Activated CD8-positive, alpha-beta memory T cell treated with anti-CD3 and anti-CD28 coated beads for 36 hours (primary cell): ENCODE results near the gene TDRD1. TPM values are rescaled to one million over a fixed set of nuclear protein-coding genes. Genes with fewer than 3 reads are reported as not detected.

ENCODE experiments used
- CTCF ChIA-PET: fragments of 350-600 bp; sonication (Branson Sonifier 250); formaldehyde crosslinking; loops from one replicate; lab custom pipeline; 2021; ENCODE audit warnings: antibody characterized with exemption; lab: Charles Lee
- POLR2A ChIA-PET: fragments of 350-600 bp; sonication (Branson Sonifier 250); formaldehyde crosslinking; loops from one replicate; lab custom pipeline; 2021; ENCODE audit warnings: antibody characterized with exemption; lab: Charles Lee
- total RNA-seq, 2 experiments: library from RNA; stranded (reverse); gene quantifications; one replicate each; pipeline ENCODE4 v1.2.3, GENCODE V29; 2021

The TDRD1 gene
- total RNA-seq, 2 experiments from 2014 or later: 0.25 to 0.27 TPM

GRCh38 chr10:114212153-114212552, 33.0 kb downstream of the TDRD1 start:
- ChIA-PET POLR2A (no interaction called here), CTCF (no interaction called here)

- ChIA-PET CTCF (interaction anchor here (0.7 kb wide), 1 partner anchor 89 kb away, joined by 3 read pairs; no protein-coding TSS in a partner anchor), POLR2A (no interaction called here)
These were observed 35.9 kb downstream of the TDRD1 start for GRCh38 chr10:114215033-114215432.

- ChIA-PET CTCF (no interaction called here), POLR2A (no interaction called here)
These were observed 41.1 kb downstream of the TDRD1 start for GRCh38 chr10:114220281-114220680.

- POLR2A ChIA-PET: no interaction called here
- CTCF ChIA-PET: no interaction called here
These were observed 42.1 kb downstream of the TDRD1 start for GRCh38 chr10:114221235-114221634.

- POLR2A ChIA-PET: no interaction called here
- CTCF ChIA-PET: no interaction called here
These were observed 43.9 kb downstream of the TDRD1 start for GRCh38 chr10:114223066-114223465.

GRCh38 chr10:114228156-114228555, 49.0 kb downstream of the TDRD1 start:
- POLR2A ChIA-PET: no interaction called here
- CTCF ChIA-PET: no interaction called here

- CTCF ChIA-PET: interaction anchor here (1.3 kb wide), 1 partner anchor 20 kb away, joined by 3 read pairs; no protein-coding TSS in a partner anchor
- POLR2A ChIA-PET: no interaction called here
These were observed 53.5 kb downstream of the TDRD1 start for GRCh38 chr10:114232561-114233176.

GRCh38 chr10:114233482-114233881, 54.3 kb downstream of the TDRD1 start:
- CTCF ChIA-PET: no interaction called here

GRCh38 chr10:114234132-114234531, 55.0 kb downstream of the TDRD1 start:
- CTCF ChIA-PET: no interaction called here

More at GRCh38 chr10:114233482-114233881, 54.3 kb downstream of the TDRD1 start:
- POLR2A ChIA-PET: no interaction called here

GRCh38 chr10:114239117-114239993, 60.2 kb downstream of the TDRD1 start, which contains the start of gene VWA2:
Gene VWA2 (plus strand): TSS chr10:114239254. CDS start chr10:114248714, 9,460 bp downstream.
- POLR2A ChIA-PET: no interaction called here
- CTCF ChIA-PET: interaction anchor here (1.1 kb wide), 1 partner anchor 81 kb away, joined by 3 read pairs; no protein-coding TSS in a partner anchor

More at GRCh38 chr10:114234132-114234531, 55.0 kb downstream of the TDRD1 start:
- POLR2A ChIA-PET: no interaction called here

- CTCF ChIA-PET: no interaction called here
- POLR2A ChIA-PET: no interaction called here
These were observed 60.8 kb downstream of the TDRD1 start for GRCh38 chr10:114239994-114240345.

- CTCF ChIA-PET: interaction anchor here (0.6 kb wide), 1 partner anchor 493 kb away, joined by 3 read pairs; no protein-coding TSS in a partner anchor
- POLR2A ChIA-PET: no interaction called here
These were observed 63.1 kb downstream of the TDRD1 start for GRCh38 chr10:114242235-114242634.

GRCh38 chr10:114243661-114244060, 64.5 kb downstream of the TDRD1 start:
- ChIA-PET CTCF (no interaction called here), POLR2A (no interaction called here)

- CTCF ChIA-PET: no interaction called here
These were observed 65.0 kb downstream of the TDRD1 start for GRCh38 chr10:114244126-114244525.

GRCh38 chr10:114245121-114245791, 66.1 kb downstream of the TDRD1 start:
- ChIA-PET POLR2A (no interaction called here), CTCF (no interaction called here)

More at GRCh38 chr10:114244126-114244525, 65.0 kb downstream of the TDRD1 start:
- POLR2A ChIA-PET: no interaction called here

- ChIA-PET CTCF (interaction anchor here (0.7 to 0.8 kb wide), 2 partner anchors 24 to 1640 kb away, joined by 3 read pairs; no protein-coding TSS in a partner anchor), POLR2A (no interaction called here)
These were observed 67.6 kb downstream of the TDRD1 start for GRCh38 chr10:114246679-114247305.

- ChIA-PET CTCF (no interaction called here), POLR2A (no interaction called here)
These were observed 71.1 kb downstream of the TDRD1 start for GRCh38 chr10:114250236-114250635.

- CTCF ChIA-PET: no interaction called here
- POLR2A ChIA-PET: no interaction called here
These were observed 71.6 kb downstream of the TDRD1 start for GRCh38 chr10:114250716-114251115.

GRCh38 chr10:114252092-114252491, 72.9 kb downstream of the TDRD1 start:
- CTCF ChIA-PET: no interaction called here
- POLR2A ChIA-PET: no interaction called here
